IPS-18a (cell line): Measurements from ENCODE around the gene CETP.

ENCODE experiments used
- H3K27ac ChIP-seq: one replicate; pipeline ENCODE4 v1.5.1; 2013; ENCODE audit warnings: low read length
- H3K27me3 ChIP-seq: one replicate; pipeline ENCODE4 v1.6.1; 2013; ENCODE audit warnings: mild to moderate bottlenecking, low read length; ENCODE audit not compliant: control insufficient read depth, insufficient read depth
- H3K36me3 ChIP-seq: one replicate; pipeline ENCODE4 v1.6.1; 2013; ENCODE audit warnings: low read depth, low read length; ENCODE audit not compliant: control insufficient read depth
- H3K4me1 ChIP-seq: one replicate; pipeline ENCODE4 v1.6.1; 2013; ENCODE audit warnings: low read depth, low read length; ENCODE audit not compliant: control insufficient read depth
- H3K4me3 ChIP-seq: one replicate; pipeline ENCODE4 v1.5.1; 2013; ENCODE audit warnings: low read length
- H3K9ac ChIP-seq: one replicate; pipeline ENCODE4 v1.6.1; 2013; ENCODE audit warnings: mild to moderate bottlenecking, low read length, moderate library complexity
- H3K9me3 ChIP-seq: one replicate; pipeline ENCODE4 v1.6.1; 2013; ENCODE audit warnings: low read depth, low read length; ENCODE audit not compliant: control insufficient read depth

CETP gene

DNA sequence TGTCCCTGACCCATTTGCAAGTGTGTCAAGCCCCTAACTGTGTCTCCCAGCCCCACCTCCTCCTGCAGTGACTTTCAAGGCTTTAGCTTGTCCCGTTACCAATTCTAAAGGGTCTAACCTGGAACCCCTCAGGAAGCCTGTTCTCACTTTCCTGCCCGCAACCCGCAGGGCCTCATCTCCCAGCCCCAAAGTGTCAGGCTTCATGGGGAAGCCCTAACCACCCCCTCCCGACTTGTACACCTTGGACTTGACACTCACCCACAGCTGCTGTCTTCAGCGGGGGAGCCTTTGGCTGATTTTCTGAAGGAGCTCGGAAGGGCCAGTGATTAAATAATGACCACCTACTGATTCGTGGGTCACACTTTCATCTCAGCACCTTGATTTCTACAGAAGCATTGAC, 60.7 kb downstream of the CETP start:
- H3K27ac ChIP-seq: no peak overlapping the region
- H3K36me3 ChIP-seq: no peaks in the 10 kb centered on the region
- no peaks in the 10 kb centered on the region for H3K9me3 ChIP-seq
- no peaks in the 10 kb centered on the region for H3K4me1 ChIP-seq
- H3K4me3 ChIP-seq: no peak overlapping the region
- no peaks in the 10 kb centered on the region for H3K27me3 ChIP-seq
- no peak overlapping the region for H3K9ac ChIP-seq

DNA sequence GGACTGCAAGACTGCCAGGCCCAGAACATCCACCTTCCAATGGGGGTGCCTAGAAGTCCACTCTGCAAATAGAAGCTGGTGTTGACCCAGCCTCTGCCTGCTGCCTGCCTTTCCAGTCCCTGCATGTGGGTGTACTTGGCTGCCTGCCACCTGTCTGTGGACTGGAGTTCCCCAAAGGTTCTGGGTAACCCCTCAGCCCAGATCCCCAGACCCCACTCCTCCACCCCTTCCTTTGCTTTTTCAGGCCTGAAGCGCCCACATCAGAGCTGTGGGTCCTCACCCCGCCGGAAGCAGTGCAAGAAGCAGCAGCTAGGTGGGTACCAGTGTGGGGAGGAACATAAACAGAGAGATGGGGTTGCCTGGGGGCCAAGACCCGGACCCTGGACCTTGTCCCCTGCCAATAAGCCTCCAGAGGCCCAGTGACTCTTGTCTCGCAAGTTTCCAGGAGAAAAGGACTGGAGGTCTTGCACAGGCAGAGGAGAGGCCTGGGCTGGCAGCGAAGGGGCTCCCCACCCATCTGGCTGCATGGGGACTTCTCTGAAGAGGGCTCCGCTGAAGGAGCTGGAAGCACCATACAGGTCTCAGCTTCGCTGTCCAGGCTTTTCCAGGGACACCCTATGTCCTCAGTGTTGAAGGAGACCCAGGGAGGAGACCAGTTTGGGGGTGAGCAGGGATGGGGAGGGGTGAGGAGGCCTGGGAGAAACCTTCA, 61.9 kb downstream of the CETP start:
- no peak overlapping the region for H3K4me3 ChIP-seq
- H3K9me3 ChIP-seq: no peaks in the 10 kb centered on the region
- no peak overlapping the region for H3K27ac ChIP-seq
- no peaks in the 10 kb centered on the region for H3K36me3 ChIP-seq
- H3K9ac ChIP-seq: no peak overlapping the region
- H3K27me3 ChIP-seq: no peaks in the 10 kb centered on the region
- no peaks in the 10 kb centered on the region for H3K4me1 ChIP-seq

DNA sequence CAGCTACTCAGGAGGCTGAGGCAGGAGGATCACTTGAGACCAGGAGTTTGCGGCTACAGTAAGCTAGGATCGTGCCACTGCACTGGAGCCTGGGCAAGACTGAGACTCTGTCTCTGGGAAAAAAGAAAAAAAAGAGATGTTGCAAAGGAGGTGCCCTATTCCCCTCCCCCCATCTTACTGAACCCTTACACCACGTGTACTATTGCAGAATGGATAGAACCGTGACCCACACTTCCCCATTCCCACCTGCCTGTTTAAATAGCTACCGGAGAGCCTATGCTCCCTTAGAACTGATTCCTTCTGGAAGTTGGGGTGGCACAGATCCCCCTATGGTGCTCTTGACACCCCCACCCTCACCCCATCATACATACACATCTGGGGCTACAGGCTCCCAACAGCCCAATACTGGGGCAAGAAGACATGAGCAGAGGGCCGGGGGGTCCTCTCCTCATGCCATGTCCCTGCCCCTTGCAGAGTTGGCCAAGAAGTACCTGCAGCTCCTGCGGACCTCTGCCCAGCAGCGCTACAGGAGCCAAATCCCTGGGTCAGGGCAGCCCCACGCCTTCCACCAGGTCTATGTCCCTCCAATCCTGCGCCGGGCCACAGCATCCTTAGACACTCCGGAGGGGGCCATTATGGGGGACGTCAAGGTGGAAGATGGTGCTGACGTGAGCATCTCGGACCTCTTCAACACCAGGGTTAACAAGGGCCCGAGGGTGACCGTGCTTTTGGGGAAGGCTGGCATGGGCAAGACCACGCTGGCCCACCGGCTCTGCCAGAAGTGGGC, 63.3 kb downstream of the CETP start:
- H3K9ac ChIP-seq: no peak overlapping the region
- H3K9me3 ChIP-seq: no peaks in the 10 kb centered on the region
- no peak overlapping the region for H3K4me3 ChIP-seq
- no peaks in the 10 kb centered on the region for H3K36me3 ChIP-seq
- no peaks in the 10 kb centered on the region for H3K4me1 ChIP-seq
- H3K27me3 ChIP-seq: no peaks in the 10 kb centered on the region
- no peak overlapping the region for H3K27ac ChIP-seq

DNA sequence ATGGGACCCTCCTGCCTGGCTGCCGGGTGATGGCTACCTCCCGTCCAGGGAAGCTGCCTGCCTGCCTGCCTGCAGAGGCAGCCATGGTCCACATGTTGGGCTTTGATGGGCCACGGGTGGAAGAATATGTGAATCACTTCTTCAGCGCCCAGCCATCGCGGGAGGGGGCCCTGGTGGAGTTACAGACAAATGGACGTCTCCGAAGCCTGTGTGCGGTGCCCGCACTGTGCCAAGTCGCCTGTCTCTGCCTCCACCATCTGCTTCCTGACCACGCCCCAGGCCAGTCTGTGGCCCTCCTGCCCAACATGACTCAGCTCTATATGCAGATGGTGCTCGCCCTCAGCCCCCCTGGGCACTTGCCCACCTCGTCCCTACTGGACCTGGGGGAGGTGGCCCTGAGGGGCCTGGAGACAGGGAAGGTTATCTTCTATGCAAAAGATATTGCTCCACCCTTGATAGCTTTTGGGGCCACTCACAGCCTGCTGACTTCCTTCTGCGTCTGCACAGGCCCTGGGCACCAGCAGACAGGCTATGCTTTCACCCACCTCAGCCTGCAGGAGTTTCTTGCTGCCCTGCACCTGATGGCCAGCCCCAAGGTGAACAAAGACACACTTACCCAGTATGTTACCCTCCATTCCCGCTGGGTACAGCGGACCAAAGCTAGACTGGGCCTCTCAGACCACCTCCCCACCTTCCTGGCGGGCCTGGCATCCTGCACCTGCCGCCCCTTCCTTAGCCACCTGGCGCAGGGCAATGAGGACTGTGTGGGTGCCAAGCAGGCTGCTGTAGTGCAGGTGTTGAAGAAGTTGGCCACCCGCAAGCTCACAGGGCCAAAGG, 64.4 kb downstream of the CETP start:
- no peak overlapping the region for H3K27ac ChIP-seq
- no peak overlapping the region for H3K4me3 ChIP-seq
- no peak overlapping the region for H3K9ac ChIP-seq
- H3K9me3 ChIP-seq: no peaks in the 10 kb centered on the region
- no peaks in the 10 kb centered on the region for H3K36me3 ChIP-seq
- no peaks in the 10 kb centered on the region for H3K4me1 ChIP-seq
- no peaks in the 10 kb centered on the region for H3K27me3 ChIP-seq

DNA sequence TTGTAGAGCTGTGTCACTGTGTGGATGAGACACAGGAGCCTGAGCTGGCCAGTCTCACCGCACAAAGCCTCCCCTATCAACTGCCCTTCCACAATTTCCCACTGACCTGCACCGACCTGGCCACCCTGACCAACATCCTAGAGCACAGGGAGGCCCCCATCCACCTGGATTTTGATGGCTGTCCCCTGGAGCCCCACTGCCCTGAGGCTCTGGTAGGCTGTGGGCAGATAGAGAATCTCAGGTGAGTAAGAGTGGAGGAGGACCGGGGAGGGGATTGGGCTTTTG, 65.0 kb downstream of the CETP start:
- no peak overlapping the region for H3K27ac ChIP-seq
- no peaks in the 10 kb centered on the region for H3K4me1 ChIP-seq
- no peaks in the 10 kb centered on the region for H3K27me3 ChIP-seq
- H3K9me3 ChIP-seq: no peaks in the 10 kb centered on the region
- no peak overlapping the region for H3K9ac ChIP-seq
- H3K4me3 ChIP-seq: no peak overlapping the region
- no peaks in the 10 kb centered on the region for H3K36me3 ChIP-seq

DNA sequence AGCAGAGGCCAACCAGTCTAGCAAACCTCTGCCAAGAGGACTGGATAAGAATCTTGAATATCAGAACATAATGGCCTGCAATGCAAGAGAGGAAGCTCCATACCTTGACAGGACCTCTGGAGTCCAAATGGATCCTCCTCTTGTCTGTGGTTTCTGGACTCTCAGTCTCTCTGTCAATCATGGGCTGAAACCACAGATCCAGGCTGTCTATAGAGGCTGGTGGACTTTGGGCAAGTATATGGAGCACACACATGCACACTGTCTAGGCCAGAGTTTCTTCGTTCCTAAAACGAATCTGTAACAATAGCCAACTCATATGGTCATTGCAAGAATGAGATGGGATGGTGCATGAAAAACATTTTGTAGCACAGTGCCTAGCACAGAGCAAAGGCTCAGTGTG, 65.3 kb downstream of the CETP start:
- Histone ChIP-seq H3K4me3 (no peak overlapping the region), H3K4me1 (no peaks in the 10 kb centered on the region), H3K36me3 (no peaks in the 10 kb centered on the region), H3K9ac (no peak overlapping the region), H3K27me3 (no peaks in the 10 kb centered on the region), H3K9me3 (no peaks in the 10 kb centered on the region), H3K27ac (no peak overlapping the region)

DNA sequence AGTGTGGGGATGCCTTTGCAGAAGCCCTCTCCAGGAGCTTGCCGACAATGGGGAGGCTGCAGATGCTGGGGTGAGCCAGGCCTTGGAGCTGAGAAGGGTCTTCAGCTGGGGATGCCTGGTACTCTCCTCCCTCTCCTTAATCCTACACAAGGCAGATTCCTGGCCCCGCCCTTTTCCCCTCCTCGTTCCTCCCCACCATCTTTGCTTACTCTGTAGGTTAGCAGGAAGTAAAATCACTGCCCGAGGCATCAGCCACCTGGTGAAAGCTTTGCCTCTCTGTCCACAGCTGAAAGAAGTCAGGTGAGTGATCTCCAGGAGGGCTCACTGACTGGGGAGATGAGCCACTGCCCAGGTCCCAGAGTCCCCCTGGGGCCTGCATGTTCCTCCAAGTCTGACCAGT, 66.3 kb downstream of the CETP start:
- Histone ChIP-seq H3K36me3 (no peaks in the 10 kb centered on the region), H3K4me1 (no peaks in the 10 kb centered on the region), H3K27me3 (no peaks in the 10 kb centered on the region)

DNA sequence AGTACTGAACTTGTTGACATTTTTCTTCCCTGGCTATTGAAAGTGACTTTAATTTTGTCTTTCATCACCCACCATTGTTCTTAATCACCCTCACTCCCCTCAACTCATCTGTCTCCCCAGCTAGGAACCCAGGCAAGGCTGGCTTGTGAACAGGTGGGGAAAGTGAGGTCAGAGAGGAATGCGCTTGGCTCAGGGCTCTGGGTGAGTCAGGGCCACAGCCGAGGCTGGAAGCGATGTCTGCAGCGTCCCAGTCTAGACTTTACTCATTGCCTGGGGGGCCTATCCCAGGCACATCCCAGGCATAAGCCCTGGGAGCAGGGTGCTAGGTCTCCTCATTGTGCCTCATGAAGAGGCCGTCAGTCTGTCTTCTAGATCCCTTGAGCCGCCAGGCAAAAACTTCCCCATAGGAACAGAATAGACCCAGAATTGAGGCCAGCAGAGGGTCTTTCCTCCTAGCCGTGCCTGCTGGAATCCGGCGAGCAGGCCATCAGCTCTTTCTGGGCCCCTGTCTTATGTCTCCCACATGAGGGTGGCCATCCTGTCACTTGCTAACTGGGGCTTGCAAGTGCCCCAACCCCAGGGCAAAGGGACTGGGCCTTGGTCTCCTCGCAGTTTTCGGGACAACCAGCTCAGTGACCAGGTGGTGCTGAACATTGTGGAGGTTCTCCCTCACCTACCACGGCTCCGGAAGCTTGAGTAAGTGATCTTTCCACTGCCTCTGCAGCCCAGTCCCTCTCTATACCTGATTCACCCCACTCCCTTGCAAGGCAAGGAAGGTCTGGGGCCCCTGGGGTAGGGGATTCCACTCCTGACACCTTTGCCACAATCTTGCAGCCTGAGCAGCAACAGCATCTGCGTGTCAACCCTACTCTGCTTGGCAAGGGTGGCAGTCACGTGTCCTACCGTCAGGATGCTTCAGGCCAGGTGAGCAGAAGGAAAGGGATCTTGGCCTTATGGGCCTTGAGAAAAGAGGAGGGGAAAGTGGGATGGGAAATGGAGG, 67.7 kb downstream of the CETP start:
- no peaks in the 10 kb centered on the region for H3K27me3 ChIP-seq
- H3K36me3 ChIP-seq: no peaks in the 10 kb centered on the region
- H3K9ac ChIP-seq: no peak overlapping the region
- no peak overlapping the region for H3K27ac ChIP-seq
- no peaks in the 10 kb centered on the region for H3K9me3 ChIP-seq
- no peaks in the 10 kb centered on the region for H3K4me1 ChIP-seq
- H3K4me3 ChIP-seq: no peak overlapping the region

More for the DNA sequence above, 66.3 kb downstream of the CETP start:
- H3K9me3 ChIP-seq: no peaks in the 10 kb centered on the region
- no peak overlapping the region for H3K9ac ChIP-seq
- no peak overlapping the region for H3K27ac ChIP-seq
- no peak overlapping the region for H3K4me3 ChIP-seq

DNA sequence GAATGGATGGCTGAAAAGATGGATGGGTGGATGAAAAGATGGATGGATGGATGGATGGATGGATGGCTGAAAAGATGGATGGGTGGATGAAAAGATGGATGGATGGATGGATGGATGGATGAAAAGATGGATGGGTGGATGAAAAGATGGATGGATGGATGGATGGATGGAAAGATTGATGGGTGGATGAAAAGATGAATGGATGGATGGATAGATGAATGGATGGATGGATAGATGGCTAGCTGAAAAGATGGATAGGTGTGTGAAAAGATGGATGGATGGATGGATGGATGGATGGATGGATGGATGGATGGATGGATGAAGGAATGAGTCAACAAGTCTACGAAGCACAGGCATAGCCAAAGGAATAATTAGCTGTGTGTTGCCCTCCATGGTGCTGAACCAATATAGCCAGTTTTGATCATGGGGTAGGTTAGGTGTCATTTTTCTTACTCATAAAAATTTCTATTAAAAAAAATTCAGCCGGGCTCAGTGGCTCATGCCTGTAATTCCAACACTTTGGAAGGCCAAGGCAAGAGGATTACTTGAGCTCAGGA, 68.7 kb downstream of the CETP start:
- no peaks in the 10 kb centered on the region for H3K36me3 ChIP-seq
- no peaks in the 10 kb centered on the region for H3K27me3 ChIP-seq
- no peaks in the 10 kb centered on the region for H3K4me1 ChIP-seq
- no peak overlapping the region for H3K9ac ChIP-seq
- no peak overlapping the region for H3K27ac ChIP-seq
- no peaks in the 10 kb centered on the region for H3K9me3 ChIP-seq
- no peak overlapping the region for H3K4me3 ChIP-seq

DNA sequence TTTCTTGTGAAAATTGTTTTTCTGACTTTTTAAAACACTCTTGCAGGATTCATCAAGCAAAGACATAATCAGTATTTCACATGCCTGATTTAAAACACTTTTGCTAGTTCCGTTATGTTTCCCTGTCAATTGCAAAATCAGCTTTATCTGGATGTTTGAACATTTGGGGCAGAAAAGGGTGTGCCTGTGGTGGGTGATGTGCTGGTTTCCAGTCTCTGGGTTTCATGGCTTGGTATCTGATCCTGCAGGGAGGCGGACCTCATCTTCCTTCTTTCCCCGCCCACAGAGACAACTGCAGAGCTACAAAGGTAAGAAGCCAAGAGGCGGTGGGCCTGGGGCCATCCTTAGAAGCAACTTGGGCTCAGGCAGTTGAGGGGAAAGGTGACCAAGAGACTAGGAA, 69.4 kb downstream of the CETP start:
- H3K27ac ChIP-seq: no peak overlapping the region
- no peaks in the 10 kb centered on the region for H3K36me3 ChIP-seq
- no peaks in the 10 kb centered on the region for H3K4me1 ChIP-seq
- no peaks in the 10 kb centered on the region for H3K27me3 ChIP-seq
- H3K9ac ChIP-seq: no peak overlapping the region
- no peaks in the 10 kb centered on the region for H3K9me3 ChIP-seq
- H3K4me3 ChIP-seq: no peak overlapping the region
